ENCODE measurements around the gene ASPSCR1.

GRCh38 chr17:81961521-81962498, 15.6 kb upstream of the ASPSCR1 start:
- no peak for TF ChIP-seq ELK1 (IDR thresholded peaks at IDR 0.05; ENCODE audit: borderline replicate concordance, low read depth, low read length)
- TF ChIP-seq POLR2A (IDR thresholded peaks at IDR 0.05; ENCODE audit: low read depth, low read length): no peak
- no peak for TF ChIP-seq CTCF (conservative IDR thresholded peaks at IDR 0.05; ENCODE audit: low read depth, low read length)
- no peak for TF ChIP-seq CEBPB (IDR thresholded peaks at IDR 0.05; ENCODE audit: low read depth, low read length)
- TF ChIP-seq, protein P1, sequence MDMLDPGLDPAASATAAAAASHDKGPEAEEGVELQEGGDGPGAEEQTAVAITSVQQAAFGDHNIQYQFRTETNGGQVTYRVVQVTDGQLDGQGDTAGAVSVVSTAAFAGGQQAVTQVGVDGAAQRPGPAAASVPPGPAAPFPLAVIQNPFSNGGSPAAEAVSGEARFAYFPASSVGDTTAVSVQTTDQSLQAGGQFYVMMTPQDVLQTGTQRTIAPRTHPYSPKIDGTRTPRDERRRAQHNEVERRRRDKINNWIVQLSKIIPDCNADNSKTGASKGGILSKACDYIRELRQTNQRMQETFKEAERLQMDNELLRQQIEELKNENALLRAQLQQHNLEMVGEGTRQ (IDR thresholded peaks at IDR 0.05; ENCODE audit: low read depth, low read length): no peak
- TF ChIP-seq MAZ (IDR thresholded peaks at IDR 0.05; ENCODE audit: borderline replicate concordance, low read depth, low read length): no peak
- no peak for TF ChIP-seq RAD21 (IDR thresholded peaks at IDR 0.05; ENCODE audit: low read length)
- TF ChIP-seq RFX5 (IDR thresholded peaks at IDR 0.05; ENCODE audit: low read depth, low read length): no peak
